Activated B cell treated with CpG ODN at 0.5 μM for 24 hours (primary cell): ENCODE results near the gene COG3. TPM values are rescaled to one million over a fixed set of nuclear protein-coding genes. Genes with fewer than 3 reads are reported as not detected.
"Not testable (repeated sequence)": the region's sequence is repeated elsewhere in the genome, so short reads cannot be mapped to it uniquely, and the experiment has no call there.

Experiments used
- ATAC-seq: fragments of 200-7000 bp; cut with Tn5 transposase; one replicate; pipeline ENCODE4 v1.10.0; 2021; ENCODE audit warnings: low read depth, mild to moderate bottlenecking, moderate library complexity
- CTCF ChIA-PET: fragments of 350-600 bp; sonication (Branson Sonifier 250); formaldehyde crosslinking; loops from one replicate; lab custom pipeline; 2021; ENCODE audit warnings: antibody characterized with exemption; lab: Charles Lee
- POLR2A ChIA-PET: fragments of 350-600 bp; sonication (Branson Sonifier 250); formaldehyde crosslinking; loops from one replicate; lab custom pipeline; 2021; ENCODE audit warnings: antibody characterized with exemption; lab: Charles Lee
- DNase-seq: peaks from one replicate; pipeline ENCODE4 v3.0.0; 2022
- H3K27ac Mint-ChIP-seq: one replicate; pipeline ENCODE4 v1.8.0; 2020; ENCODE audit warnings: mixed read lengths
- H3K27me3 Mint-ChIP-seq: one replicate; pipeline ENCODE4 v1.8.0; 2021; ENCODE audit warnings: mixed read lengths
- H3K36me3 Mint-ChIP-seq: one replicate; pipeline ENCODE4 v1.8.0; 2021; ENCODE audit warnings: low read depth, mixed read lengths
- H3K4me1 Mint-ChIP-seq: one replicate; pipeline ENCODE4 v1.8.0; 2021; ENCODE audit warnings: mixed read lengths
- H3K4me3 Mint-ChIP-seq: one replicate; pipeline ENCODE4 v1.8.0; 2020; ENCODE audit warnings: mild to moderate bottlenecking, mixed read lengths
- H3K9me3 Mint-ChIP-seq: one replicate; pipeline ENCODE4 v1.8.0; 2020; ENCODE audit warnings: mixed read lengths
- CTCF ChIP-seq: fragments of 200-600 bp; IDR thresholded peaks from one replicate; pipeline ENCODE4 v1.8.0; 2022; ENCODE audit warnings: antibody characterized with exemption, mild to moderate bottlenecking
- intact Hi-C: fragments of 100-400 bp; cut with micrococcal nuclease; formaldehyde crosslinking; loops from one replicate; pipeline ENCODE4 v1.15.1; 2024
- total RNA-seq: library from RNA; stranded (reverse); gene quantifications from 2 replicates; pipeline ENCODE4 v1.2.3, GENCODE V29; 2022

COG3 gene, protein sequence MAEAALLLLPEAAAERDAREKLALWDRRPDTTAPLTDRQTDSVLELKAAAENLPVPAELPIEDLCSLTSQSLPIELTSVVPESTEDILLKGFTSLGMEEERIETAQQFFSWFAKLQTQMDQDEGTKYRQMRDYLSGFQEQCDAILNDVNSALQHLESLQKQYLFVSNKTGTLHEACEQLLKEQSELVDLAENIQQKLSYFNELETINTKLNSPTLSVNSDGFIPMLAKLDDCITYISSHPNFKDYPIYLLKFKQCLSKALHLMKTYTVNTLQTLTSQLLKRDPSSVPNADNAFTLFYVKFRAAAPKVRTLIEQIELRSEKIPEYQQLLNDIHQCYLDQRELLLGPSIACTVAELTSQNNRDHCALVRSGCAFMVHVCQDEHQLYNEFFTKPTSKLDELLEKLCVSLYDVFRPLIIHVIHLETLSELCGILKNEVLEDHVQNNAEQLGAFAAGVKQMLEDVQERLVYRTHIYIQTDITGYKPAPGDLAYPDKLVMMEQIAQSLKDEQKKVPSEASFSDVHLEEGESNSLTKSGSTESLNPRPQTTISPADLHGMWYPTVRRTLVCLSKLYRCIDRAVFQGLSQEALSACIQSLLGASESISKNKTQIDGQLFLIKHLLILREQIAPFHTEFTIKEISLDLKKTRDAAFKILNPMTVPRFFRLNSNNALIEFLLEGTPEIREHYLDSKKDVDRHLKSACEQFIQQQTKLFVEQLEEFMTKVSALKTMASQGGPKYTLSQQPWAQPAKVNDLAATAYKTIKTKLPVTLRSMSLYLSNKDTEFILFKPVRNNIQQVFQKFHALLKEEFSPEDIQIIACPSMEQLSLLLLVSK
- total RNA-seq = 26.0 and 31.6 TPM in 2 replicates

- intact Hi-C loops = loop anchor here (1.0 to 10.0 kb wide), 8 partner anchors 48 to 1320 kb away; partner anchors contain the start of genes GPALPP1, NUFIP1, TPT1 and ZC3H13
- no peaks in the 10 kb centered on the region for H3K9me3 Mint-ChIP-seq
- no peak for TF ChIP-seq CTCF
- ATAC-seq = peak; percentile 97
- ChIA-PET POLR2A (interaction anchor here (0.5 to 2.5 kb wide), 5 partner anchors 47 to 391 kb away, joined by 5 to 33 read pairs (median 7); partner anchors contain the start of genes SLC25A30 and TPT1), CTCF (no interaction called here)
- peaks cover 16% of the 10 kb centered on the region for H3K36me3 Mint-ChIP-seq
- H3K4me1 Mint-ChIP-seq = peaks cover 41% of the 10 kb centered on the region
- peak; percentile 90 for DNase-seq
- peaks cover 1% of the 10 kb centered on the region for H3K27me3 Mint-ChIP-seq
- peak within 1 kb of the TSS; percentile 95 for H3K4me3 Mint-ChIP-seq
- H3K27ac Mint-ChIP-seq = peak within 1 kb of the TSS; percentile 90
Observed at GRCh38 chr13:45464687-45465453, at the start of gene COG3. Gene COG3, plus strand, starts transcription at chr13:45464939. Its CDS starts 98 bp downstream, at chr13:45465037.

DNA sequence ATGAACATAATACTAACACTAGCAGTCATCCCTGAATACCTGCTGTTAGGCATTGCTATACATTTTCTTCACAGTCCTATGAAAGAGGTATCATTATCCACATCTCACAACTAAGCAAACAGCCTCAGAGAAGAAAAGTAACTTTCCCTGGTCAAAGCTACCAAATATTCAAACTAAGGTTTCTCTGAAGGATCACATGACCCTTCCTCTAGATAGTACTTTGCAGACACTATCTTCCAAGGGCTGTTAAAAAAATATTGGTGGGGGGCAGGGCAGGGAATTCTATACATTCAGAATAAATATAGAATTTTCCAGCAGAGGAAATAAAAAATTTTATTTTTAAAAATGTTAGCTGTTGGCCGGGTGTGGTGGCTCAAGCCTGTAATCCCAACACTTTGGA, 49.6 kb upstream of the COG3 start:
- H3K4me3 Mint-ChIP-seq = no peak overlapping the region
- H3K27me3 Mint-ChIP-seq = no peaks in the 10 kb centered on the region
- DNase-seq (no peak), ATAC-seq (no peak)
- H3K36me3 Mint-ChIP-seq = peaks cover 27% of the 10 kb centered on the region
- TF ChIP-seq CTCF = no peak
- H3K27ac Mint-ChIP-seq = no peak overlapping the region
- no peaks in the 10 kb centered on the region for H3K9me3 Mint-ChIP-seq
- ChIA-PET CTCF (no interaction called here), POLR2A (interaction anchor here (0.7 kb wide), 1 partner anchor 1186 kb away, joined by 5 read pairs; no protein-coding TSS in a partner anchor)
- peaks cover 25% of the 10 kb centered on the region for H3K4me1 Mint-ChIP-seq
- intact Hi-C loops = loop anchor here (5.0 kb wide), 3 partner anchors 637 to 838 kb away; partner anchors contain the start of genes LCP1, TSC22D1 and ZC3H13

- H3K36me3 Mint-ChIP-seq = peaks cover 13% of the 10 kb centered on the region
- peaks cover 25% of the 10 kb centered on the region for H3K4me1 Mint-ChIP-seq
- DNase-seq (no peak), ATAC-seq (no peak)
- H3K27me3 Mint-ChIP-seq = no peaks in the 10 kb centered on the region
- ChIA-PET POLR2A (interaction anchor here (0.6 to 3.2 kb wide), 7 partner anchors 13 to 76 kb away, joined by 3 to 33 read pairs (median 7); partner anchors contain the start of genes COG3 and TPT1), CTCF (interaction anchor here (0.9 to 2.8 kb wide), 3 partner anchors 22 to 370 kb away, joined by 3 to 17 read pairs (median 5); no protein-coding TSS in a partner anchor)
- H3K27ac Mint-ChIP-seq = peak overlapping the region; percentile 97
- H3K9me3 Mint-ChIP-seq = no peaks in the 10 kb centered on the region
- peak overlapping the region; percentile 95 for H3K4me3 Mint-ChIP-seq
- intact Hi-C loops = loop anchor here (1.0 to 5.0 kb wide), 4 partner anchors 48 to 839 kb away; partner anchors contain the start of genes COG3, LCP1, TSC22D1 and ZC3H13
- no peak for TF ChIP-seq CTCF
Observed at GRCh38 chr13:45416516-45417128, 48.1 kb upstream of the COG3 start.

DNA sequence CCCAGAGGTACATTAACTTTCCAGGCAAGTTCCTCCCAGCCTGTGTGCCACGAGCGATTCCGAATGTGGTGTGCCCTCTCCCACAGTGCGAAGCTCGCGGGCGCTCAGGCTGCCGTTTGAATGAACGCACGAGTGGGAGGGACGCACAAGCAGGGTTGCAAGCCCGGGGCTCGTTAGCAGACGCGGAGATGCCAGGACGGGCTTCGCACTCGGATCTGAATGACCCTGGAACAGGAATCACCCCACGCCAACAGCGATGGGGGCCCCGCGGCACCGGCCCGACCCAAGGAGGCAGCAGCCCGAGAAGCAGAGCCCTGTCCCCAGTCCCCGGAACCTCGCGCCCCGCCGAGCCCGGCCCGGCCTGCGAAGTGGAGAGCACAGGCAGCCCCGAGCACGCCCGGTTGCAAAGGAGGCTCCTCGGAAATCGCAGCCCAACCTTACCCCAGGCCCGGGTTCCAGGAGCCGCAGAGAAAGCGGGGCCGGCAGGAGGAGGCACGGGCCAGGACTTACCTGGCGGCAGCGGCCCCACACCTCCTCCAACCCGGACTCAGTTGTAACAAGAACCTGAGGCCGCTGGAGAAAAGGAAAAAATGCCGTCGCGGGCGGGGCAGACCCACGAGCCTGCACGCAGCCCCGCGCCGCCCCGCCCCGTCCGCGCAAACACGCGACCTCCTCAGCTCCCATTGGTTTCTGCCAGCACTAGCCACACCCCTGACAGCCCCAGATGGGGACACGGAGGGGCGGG, 46.8 kb upstream of the COG3 start, which contains the start of gene SLC25A30:
Gene SLC25A30, minus strand, starts transcription at position 584 of the 745 bp plus-strand sequence. CDS start 6,948 bp downstream, outside the sequence.
- POLR2A ChIA-PET = interaction anchor here (0.6 to 3.2 kb wide), 12 partner anchors 14 to 998 kb away, joined by 3 to 33 read pairs (median 6); partner anchors contain the start of genes COG3 and TPT1
- peak; percentile 87 for DNase-seq
- intact Hi-C loops = loop anchor here (1.0 to 5.0 kb wide), 7 partner anchors 46 to 841 kb away; partner anchors contain the start of genes COG3, LCP1, TPT1 and TSC22D1
- H3K4me3 Mint-ChIP-seq = peak within 1 kb of the TSS; percentile 95
- H3K27me3 Mint-ChIP-seq = no peaks in the 10 kb centered on the region
- H3K36me3 Mint-ChIP-seq = peaks cover 13% of the 10 kb centered on the region
- CTCF ChIA-PET = interaction anchor here (1.5 to 2.8 kb wide), 2 partner anchors 23 to 48 kb away, joined by 5 to 17 read pairs; no protein-coding TSS in a partner anchor
- H3K27ac Mint-ChIP-seq = peak within 1 kb of the TSS; percentile 97
- no peaks in the 10 kb centered on the region for H3K9me3 Mint-ChIP-seq
- peak; percentile 96 for ATAC-seq
- H3K4me1 Mint-ChIP-seq = peaks cover 22% of the 10 kb centered on the region
- TF ChIP-seq CTCF = no peak

GRCh38 chr13:45419389-45419788, 45.4 kb upstream of the COG3 start:
- intact Hi-C loops = loop anchor here (5.0 kb wide), 3 partner anchors 633 to 842 kb away; partner anchors contain the start of genes LCP1, TSC22D1 and ZC3H13
- CTCF ChIA-PET = interaction anchor here (0.9 kb wide), 1 partner anchor 25 kb away, joined by 3 read pairs; no protein-coding TSS in a partner anchor
- H3K4me1 Mint-ChIP-seq = peaks cover 19% of the 10 kb centered on the region
- H3K27me3 Mint-ChIP-seq, DNase-seq, H3K4me3 Mint-ChIP-seq, H3K9me3 Mint-ChIP-seq, ATAC-seq, H3K27ac Mint-ChIP-seq: not testable (repeated sequence)
- peaks cover 10% of the 10 kb centered on the region for H3K36me3 Mint-ChIP-seq
- POLR2A ChIA-PET = interaction anchor here (1.2 kb wide), 1 partner anchor 72 kb away, joined by 5 read pairs; no protein-coding TSS in a partner anchor
